ENCODE data around the gene INHBB.

The INHBB gene

GRCh38 chr2:120343433-120344105 is 2.4 kb upstream of the INHBB start:
- peak; percentile 47 for DNase-seq

- no peak for DNase-seq
Measured at GRCh38 chr2:120344214-120344975, 1.5 kb upstream of the INHBB start.

DNA sequence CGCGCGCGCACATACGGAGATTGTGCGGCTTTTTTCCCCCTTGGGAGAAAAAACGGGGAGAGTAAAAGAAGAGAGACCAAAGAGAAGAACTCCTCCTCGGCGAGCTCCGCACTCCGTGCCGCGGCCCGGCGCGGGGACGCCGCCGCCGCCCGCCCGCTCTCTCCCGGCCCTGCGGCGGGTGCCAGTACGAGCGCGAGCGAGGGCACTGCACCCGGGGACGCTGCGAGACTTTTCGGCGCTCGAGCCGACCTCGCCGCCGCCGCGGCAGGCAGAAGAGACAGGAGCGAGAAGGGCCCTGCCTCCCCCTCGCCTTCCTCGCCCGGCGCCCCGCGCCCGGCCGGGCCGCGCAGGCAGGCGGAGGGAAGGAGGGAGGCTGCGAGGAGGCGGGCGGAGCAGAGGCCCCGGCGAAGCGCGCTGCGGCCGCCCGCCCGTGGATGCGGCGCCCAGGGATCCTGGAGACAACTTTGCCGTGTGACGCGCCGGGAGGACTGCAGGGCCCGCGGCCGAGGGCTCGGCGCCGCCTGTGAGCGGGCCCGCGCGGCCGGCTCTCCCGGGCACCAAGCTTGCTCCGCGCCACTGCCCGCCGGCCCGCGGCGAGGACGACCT is 857 bp upstream of the INHBB start:
- DNase-seq, result no peak

- DNase-seq, result no peak
Measured at GRCh38 chr2:120345608-120346007, 328 bp upstream of the INHBB start.

GRCh38 chr2:120346667-120347358 is 877 bp downstream of the INHBB start:
- DNase-seq, result no peak

GRCh38 chr2:120347396-120348060 is 1.6 kb downstream of the INHBB start:
- no peak for DNase-seq

GRCh38 chr2:120348134-120348736 is 2.3 kb downstream of the INHBB start:
- DNase-seq, result no peak

- DNase-seq, result no peak
Measured at GRCh38 chr2:120348737-120349439, 3.0 kb downstream of the INHBB start.

DNA sequence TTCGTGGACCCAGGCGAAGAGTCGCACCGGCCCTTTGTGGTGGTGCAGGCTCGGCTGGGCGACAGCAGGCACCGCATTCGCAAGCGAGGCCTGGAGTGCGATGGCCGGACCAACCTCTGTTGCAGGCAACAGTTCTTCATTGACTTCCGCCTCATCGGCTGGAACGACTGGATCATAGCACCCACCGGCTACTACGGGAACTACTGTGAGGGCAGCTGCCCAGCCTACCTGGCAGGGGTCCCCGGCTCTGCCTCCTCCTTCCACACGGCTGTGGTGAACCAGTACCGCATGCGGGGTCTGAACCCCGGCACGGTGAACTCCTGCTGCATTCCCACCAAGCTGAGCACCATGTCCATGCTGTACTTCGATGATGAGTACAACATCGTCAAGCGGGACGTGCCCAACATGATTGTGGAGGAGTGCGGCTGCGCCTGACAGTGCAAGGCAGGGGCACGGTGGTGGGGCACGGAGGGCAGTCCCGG is 3.5 kb downstream of the INHBB start:
- DNase-seq, result no peak

DNA sequence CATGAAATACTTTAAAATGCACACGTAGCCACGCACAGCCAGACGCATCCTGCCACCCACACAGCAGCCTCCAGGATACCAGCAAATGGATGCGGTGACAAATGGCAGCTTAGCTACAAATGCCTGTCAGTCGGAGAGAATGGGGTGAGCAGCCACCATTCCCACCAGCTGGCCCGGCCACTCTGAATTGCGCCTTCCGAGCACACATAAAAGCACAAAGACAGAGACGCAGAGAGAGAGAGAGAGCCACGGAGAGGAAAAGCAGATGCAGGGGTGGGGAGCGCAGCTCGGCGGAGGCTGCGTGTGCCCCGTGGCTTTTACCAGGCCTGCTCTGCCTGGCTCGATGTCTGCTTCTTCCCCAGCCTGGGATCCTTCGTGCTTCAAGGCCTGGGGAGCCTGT is 4.1 kb downstream of the INHBB start:
- DNase-seq, result no peak

- DNase-seq, result no peak
Measured at GRCh38 chr2:120350801-120351320, 4.9 kb downstream of the INHBB start.

- DNase-seq, result no peak
Measured at GRCh38 chr2:120352696-120353590, 7.0 kb downstream of the INHBB start.

GRCh38 chr2:120353591-120353898 is 7.6 kb downstream of the INHBB start:
- DNase-seq, result no peak

DNA sequence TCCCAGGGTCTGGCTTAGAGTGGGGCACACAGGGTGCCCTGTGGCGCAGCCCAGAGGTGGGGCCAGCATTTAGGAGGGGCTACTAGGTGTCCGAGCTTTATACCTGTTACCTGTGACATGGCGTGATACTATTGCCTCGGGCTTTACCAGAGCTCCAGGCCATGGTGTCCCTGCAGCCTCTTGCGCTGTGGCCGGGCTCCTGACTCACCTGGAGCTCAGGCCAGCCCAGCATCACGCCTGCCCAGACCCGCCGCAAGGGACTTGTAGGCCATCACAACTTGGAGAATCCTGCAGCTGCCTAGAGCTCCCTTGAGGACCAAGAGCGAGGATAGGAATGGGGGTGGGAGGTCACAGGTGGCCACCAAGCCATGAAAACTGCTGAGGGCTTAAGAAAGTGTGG is 8.0 kb downstream of the INHBB start:
- no peak for DNase-seq

DNA sequence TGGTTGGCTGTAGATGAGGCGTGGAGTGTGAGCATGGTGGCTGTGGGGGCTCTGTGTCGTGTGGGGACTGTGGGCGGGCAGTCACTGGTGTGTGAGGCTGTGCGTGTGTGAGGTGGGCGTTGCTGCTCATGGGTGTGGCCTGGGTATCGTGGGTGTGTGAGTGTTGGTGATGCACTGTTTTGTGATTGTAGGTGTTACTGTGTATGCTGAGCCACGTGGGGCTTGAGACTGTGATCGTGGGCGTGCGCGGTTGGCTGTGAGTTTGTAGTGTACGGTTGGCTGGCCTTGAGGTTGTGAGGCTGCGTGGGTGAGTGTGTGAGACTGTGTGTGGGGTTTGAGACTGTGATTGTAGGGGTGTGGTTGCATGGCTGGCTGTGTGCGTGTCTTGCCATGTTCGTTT is 8.5 kb downstream of the INHBB start:
- DNase-seq, result no peak

DNA sequence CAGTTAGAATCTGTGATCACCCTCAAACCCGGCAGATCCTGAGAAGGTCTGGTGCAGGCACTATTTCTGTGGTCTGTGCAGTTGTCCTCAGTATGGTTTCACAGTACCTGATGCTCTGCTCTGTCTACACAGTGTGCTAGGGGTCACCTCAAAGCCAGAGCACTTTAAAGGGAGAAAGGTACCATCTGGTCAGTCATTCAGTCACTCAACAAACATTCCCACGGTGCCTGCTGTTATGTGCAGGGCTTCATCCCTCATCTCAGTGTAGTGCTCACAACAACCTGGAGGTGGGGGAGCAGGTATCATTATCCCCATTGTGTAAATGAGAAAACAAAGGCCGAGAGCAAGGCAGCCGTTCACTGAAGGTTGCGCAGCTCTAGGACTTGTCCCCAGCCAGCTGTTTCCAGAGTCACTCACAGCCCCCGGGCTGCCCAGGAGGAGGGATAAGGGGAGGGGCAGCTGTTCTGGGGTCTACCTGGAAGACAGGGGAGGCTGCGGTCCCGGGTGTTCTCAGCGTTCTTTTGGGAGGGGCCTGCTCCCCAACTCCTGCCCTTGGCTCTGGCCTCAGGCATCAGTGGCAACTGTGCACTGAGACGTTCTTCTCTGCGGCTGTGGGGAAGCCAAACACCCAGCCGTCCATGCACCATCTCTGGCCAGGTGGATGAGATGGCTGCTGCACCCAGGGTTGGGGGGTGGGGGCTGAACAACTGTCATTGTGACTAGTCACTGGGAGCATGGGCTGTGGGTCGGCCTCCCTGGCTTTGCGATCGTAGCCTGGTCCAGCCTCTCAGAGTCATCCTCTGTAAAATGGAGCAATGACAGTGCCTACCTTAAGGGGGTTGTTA is 9.2 kb downstream of the INHBB start:
- no peak for DNase-seq

DNA sequence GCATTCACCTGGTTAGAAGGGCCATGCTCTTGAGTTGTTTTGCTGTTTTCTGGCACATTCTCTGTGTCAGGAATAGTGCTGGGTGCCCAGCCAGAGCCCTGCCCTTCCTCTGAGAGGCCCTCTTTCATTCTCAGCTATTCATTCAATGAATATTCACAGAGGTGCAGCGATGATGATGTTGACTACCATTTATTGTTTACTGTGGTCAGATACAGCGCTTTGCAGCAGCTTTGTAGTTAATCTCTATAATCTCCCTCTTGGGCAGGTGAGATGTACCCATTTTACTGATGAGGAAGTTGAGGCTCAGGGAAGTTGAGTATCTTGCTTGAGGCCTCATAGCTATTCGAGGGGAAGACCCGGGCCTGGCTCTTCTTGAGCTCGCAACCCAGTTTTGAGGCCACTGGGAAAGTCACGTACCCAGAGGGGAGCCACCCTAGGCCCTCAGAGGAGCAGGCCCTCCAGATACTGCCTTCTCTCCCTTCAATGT is 9.9 kb downstream of the INHBB start:
- DNase-seq, result no peak

- DNase-seq, result no peak
Measured at GRCh38 chr2:120357768-120358167, 11.8 kb downstream of the INHBB start.

DNA sequence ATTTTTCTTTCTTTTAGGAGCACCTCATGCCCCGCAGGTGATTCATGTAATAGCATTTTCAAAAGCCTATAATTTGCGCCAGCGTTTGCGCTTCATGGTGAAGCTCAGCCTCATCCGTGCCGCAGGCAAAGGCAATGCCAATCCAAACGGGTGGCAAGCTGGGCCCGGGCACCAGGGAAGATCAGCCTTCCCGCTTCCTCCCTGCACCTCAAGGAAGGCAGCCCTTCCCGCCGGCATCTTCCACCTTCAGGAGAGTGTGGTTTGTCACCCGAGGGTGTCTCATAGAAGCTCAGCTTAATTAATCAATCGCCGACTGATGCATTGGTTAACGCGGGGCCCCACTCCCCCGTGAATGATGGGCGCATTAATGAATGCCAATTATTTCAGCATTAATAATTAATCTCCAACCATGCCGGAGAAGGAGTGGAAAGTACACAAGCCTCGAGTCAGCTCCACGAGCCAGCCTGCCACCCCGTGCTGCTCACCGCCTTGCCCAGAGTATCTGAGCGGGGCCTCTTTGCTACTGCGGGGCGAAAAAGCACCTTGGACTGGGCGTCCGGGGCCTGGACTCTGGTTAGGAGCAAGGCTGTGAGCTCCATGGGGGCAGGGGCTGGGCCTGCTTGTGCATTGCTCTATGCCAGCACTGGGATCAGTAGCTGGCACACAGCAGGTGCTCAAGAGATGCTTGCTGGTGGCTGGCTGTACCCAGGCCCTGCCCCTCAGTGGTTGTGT is 13.0 kb downstream of the INHBB start:
- DNase-seq, result no peak

Data from activated CD4-positive, alpha-beta T cell treated with anti-CD3 and anti-CD28 coated beads, Interleukin-2, amount 50 U/mL, for 1 hour (primary cell).